Small intestine (tissue), 7 donors: ENCODE measurements around the gene ZNF516. TPM values are rescaled to one million over a fixed set of nuclear protein-coding genes. Genes with fewer than 3 reads are reported as not detected.
A peak's percentile ranks its signal among the peaks of the same experiment; 100 is the strongest.

ENCODE experiments used
- DNase-seq, 2 donors: peaks; one replicate each; pipeline versions ENCODE4 v3.0.0 to v3.0.0-alpha.2; 2013
- FAIRE-seq: peaks from 2 replicates; lab custom pipeline; 2012; peaks lifted over from hg19 to GRCh38; lab: Jason Lieb, UNC
- H3K27ac ChIP-seq, 3 donors: one replicate each; pipeline ENCODE4 v1.5.1; 2013; ENCODE audit warnings: low read length in 2 of 3, mild to moderate bottlenecking in 2 of 3, control low read depth in 1 of 3, inconsistent platforms in 1 of 3, low read depth in 1 of 3, moderate library complexity in 1 of 3
- H3K27me3 ChIP-seq, 3 donors: one replicate each; pipeline ENCODE4 v1.6.1; 2013; ENCODE audit warnings: low read length in 3 of 3, inconsistent platforms in 1 of 3; ENCODE audit not compliant: control insufficient read depth in 3 of 3, insufficient read depth in 3 of 3
- H3K36me3 ChIP-seq, 3 donors: one replicate each; pipeline ENCODE4 v1.6.1; 2013; ENCODE audit warnings: low read length in 3 of 3, inconsistent platforms in 1 of 3, low read depth in 1 of 3, mild to moderate bottlenecking in 1 of 3, moderate library complexity in 1 of 3; ENCODE audit not compliant: control insufficient read depth in 3 of 3, insufficient read depth in 2 of 3
- H3K4me1 ChIP-seq, 3 donors: one replicate each; pipeline ENCODE4 v1.6.1; 2013; ENCODE audit warnings: low read length in 2 of 3, inconsistent platforms in 1 of 3, low read depth in 1 of 3, mild to moderate bottlenecking in 1 of 3, moderate library complexity in 1 of 3; ENCODE audit not compliant: control insufficient read depth in 3 of 3, insufficient read depth in 2 of 3
- H3K4me3 ChIP-seq, 3 donors: one replicate each; pipeline ENCODE4 v1.5.1; 2013; ENCODE audit warnings: low read length in 3 of 3, control low read depth in 1 of 3, inconsistent platforms in 1 of 3, low read depth in 1 of 3, mild to moderate bottlenecking in 1 of 3, moderate library complexity in 1 of 3
- H3K9me3 ChIP-seq, 2 donors: one replicate each; pipeline ENCODE4 v1.6.1; 2013; ENCODE audit warnings: low read depth in 1 of 2, low read length in 1 of 2; ENCODE audit not compliant: control insufficient read depth in 2 of 2, insufficient read depth in 1 of 2
- WGBS, 3 donors: extraction: QIAGEN DNeasy Blood & Tissue Kit; methylation state at CpG; one replicate each; pipeline ENCODE4 v1.1.7; 2013; 5-methylcytosine and 5-hydroxymethylcytosine counted together
- polyA plus RNA-seq, 4 donors: library from polyadenylated mRNA; stranded (reverse) in 3 of 4; unstranded in 1 of 4; fragments of 200-250 nt in 3 of 4; fragments of 120-200 nt in 1 of 4; gene quantifications; one replicate each; pipeline versions ENCODE4 v1.2.1 to v1.2.3, GENCODE V29; 2013
- donor health status: healthy with polysubstance abuse.
- donor health status: control.
- donor health status: control.
- donor health status: Bipolar disorder and iron deficiency.
- donor health status: healthy.

The ZNF516 gene
- polyA plus RNA-seq, 4 donors: 4.6 to 15.9 (median 6.5) TPM

GRCh38 chr18:76484749-76485387 lies 10.2 kb downstream of the ZNF516 start:
- Histone ChIP-seq H3K27me3 (no peaks in the 10 kb centered on the region), H3K9me3 (no peaks in the 10 kb centered on the region), H3K4me1 (peaks cover 0 to 37% (median 8%) of the 10 kb centered on the region in 3 donors), H3K36me3 (peaks cover 0 to 14% (median 0%) of the 10 kb centered on the region in 3 donors), H3K27ac (peak overlapping the region in 1 of 3 donors; percentile 75), H3K4me3 (no peak overlapping the region)
- no peak for DNase-seq
- no peak for FAIRE-seq
- WGBS, 3 donors: 49 to 67% (median 55%) methylated on average over 6 of the region's 6 CpGs

DNA sequence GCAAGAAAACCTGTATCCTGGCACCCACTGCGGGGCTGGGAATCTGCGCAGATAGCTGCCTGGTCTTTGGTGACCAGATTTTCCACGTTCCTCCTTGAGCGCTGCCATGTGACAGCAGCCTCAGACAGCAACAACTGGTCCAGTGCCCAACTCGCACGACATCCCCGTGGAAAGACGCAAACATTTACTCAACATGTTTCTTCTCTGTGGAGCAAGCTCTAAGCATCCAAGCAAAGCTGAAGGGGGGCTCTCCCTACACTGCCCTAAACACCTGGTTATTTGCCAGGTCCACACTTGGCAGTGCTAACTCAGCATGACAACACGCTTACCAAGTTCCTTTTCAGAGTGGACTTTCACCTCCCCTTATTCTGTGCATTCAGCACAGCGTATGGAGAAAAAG lies 11.3 kb downstream of the ZNF516 start:
- Histone ChIP-seq H3K9me3 (no peaks in the 10 kb centered on the region), H3K27ac (peak overlapping the region in 1 of 3 donors; percentile 75), H3K4me1 (peaks cover 0 to 33% (median 8%) of the 10 kb centered on the region in 3 donors), H3K27me3 (no peaks in the 10 kb centered on the region), H3K36me3 (peaks cover 0 to 17% (median 0%) of the 10 kb centered on the region in 3 donors), H3K4me3 (no peak overlapping the region)
- FAIRE-seq (no peak), DNase-seq (peak; percentile 84 to 92)
- 21 to 66% (median 29%) methylated on average over 10 of the region's 10 CpGs for WGBS, 3 donors

- 61 to 84% (median 67%) methylated on average over 15 of the region's 15 CpGs for WGBS, 3 donors
- DNase-seq: peak; percentile 52 to 69
These were observed 11.9 kb downstream of the ZNF516 start for GRCh38 chr18:76482971-76483691.

GRCh38 chr18:76482267-76482666 lies 12.8 kb downstream of the ZNF516 start:
- H3K9me3 ChIP-seq: no peaks in the 10 kb centered on the region
- no peak overlapping the region for H3K4me3 ChIP-seq
- no peak for DNase-seq
- WGBS, 3 donors: 90 to 97% (median 96%) methylated on average over 13 of the region's 13 CpGs
- peaks cover 0 to 32% (median 8%) of the 10 kb centered on the region in 3 donors for H3K4me1 ChIP-seq
- no peak for FAIRE-seq
- H3K36me3 ChIP-seq: peaks cover 0 to 17% (median 0%) of the 10 kb centered on the region in 3 donors
- peak overlapping the region in 1 of 3 donors; percentile 75 for H3K27ac ChIP-seq
- no peaks in the 10 kb centered on the region for H3K27me3 ChIP-seq

More at GRCh38 chr18:76482971-76483691, 11.9 kb downstream of the ZNF516 start:
- no peak for FAIRE-seq
- peaks cover 0 to 28% (median 8%) of the 10 kb centered on the region in 3 donors for H3K4me1 ChIP-seq
- peaks cover 0 to 17% (median 0%) of the 10 kb centered on the region in 3 donors for H3K36me3 ChIP-seq
- H3K9me3 ChIP-seq: no peaks in the 10 kb centered on the region
- H3K4me3 ChIP-seq: no peak overlapping the region
- H3K27ac ChIP-seq: peak overlapping the region in 1 of 3 donors; percentile 75
- no peaks in the 10 kb centered on the region for H3K27me3 ChIP-seq

GRCh38 chr18:76480913-76481312 lies 14.1 kb downstream of the ZNF516 start:
- FAIRE-seq (no peak), DNase-seq (no peak)
- Histone ChIP-seq H3K9me3 (no peaks in the 10 kb centered on the region), H3K36me3 (peaks cover 0 to 17% (median 0%) of the 10 kb centered on the region in 3 donors), H3K4me3 (no peak overlapping the region), H3K4me1 (peaks cover 0 to 40% (median 12%) of the 10 kb centered on the region in 3 donors), H3K27me3 (no peaks in the 10 kb centered on the region), H3K27ac (no peak overlapping the region)
- 72 to 82% (median 74%) methylated on average over 3 of the region's 3 CpGs for WGBS, 3 donors

- Histone ChIP-seq H3K36me3 (peaks cover 0 to 14% (median 0%) of the 10 kb centered on the region in 3 donors), H3K27ac (no peak overlapping the region), H3K4me3 (no peak overlapping the region), H3K9me3 (no peaks in the 10 kb centered on the region), H3K27me3 (no peaks in the 10 kb centered on the region), H3K4me1 (peaks cover 0 to 40% (median 12%) of the 10 kb centered on the region in 3 donors)
- 77 to 94% (median 86%) methylated on average over 13 of the region's 13 CpGs for WGBS, 3 donors
- DNase-seq (no peak), FAIRE-seq (no peak)
These were observed 15.4 kb downstream of the ZNF516 start for GRCh38 chr18:76479351-76480238.

GRCh38 chr18:76476665-76477561 lies 18.1 kb downstream of the ZNF516 start:
- Histone ChIP-seq H3K27me3 (no peaks in the 10 kb centered on the region), H3K9me3 (no peaks in the 10 kb centered on the region), H3K36me3 (peaks cover 0 to 18% (median 0%) of the 10 kb centered on the region in 3 donors), H3K4me3 (peak overlapping the region in 2 of 3 donors; percentile 3 to 33), H3K27ac (peak overlapping the region; percentile 67 to 84 (median 81)), H3K4me1 (peaks cover 0 to 15% (median 5%) of the 10 kb centered on the region in 3 donors)
- 18 to 30% (median 27%) methylated on average over 16 of the region's 16 CpGs for WGBS, 3 donors
- peak; percentile 88 to 89 for DNase-seq
- peak; percentile 19 for FAIRE-seq
